Stimulated activated CD8-positive, alpha-beta memory T cell treated with anti-CD3 and anti-CD28 coated beads, Interleukin-12 subunit alpha, Interleukin-12 subunit beta, amount 100 ng/mL, for 24 hours (primary cell): ENCODE results near the gene USP47.

ENCODE experiments used
- DNase-seq: peaks from one replicate; pipeline ENCODE4 v3.0.0-alpha.2; 2020; ENCODE audit errors: extremely low read depth

The USP47 gene

DNA sequence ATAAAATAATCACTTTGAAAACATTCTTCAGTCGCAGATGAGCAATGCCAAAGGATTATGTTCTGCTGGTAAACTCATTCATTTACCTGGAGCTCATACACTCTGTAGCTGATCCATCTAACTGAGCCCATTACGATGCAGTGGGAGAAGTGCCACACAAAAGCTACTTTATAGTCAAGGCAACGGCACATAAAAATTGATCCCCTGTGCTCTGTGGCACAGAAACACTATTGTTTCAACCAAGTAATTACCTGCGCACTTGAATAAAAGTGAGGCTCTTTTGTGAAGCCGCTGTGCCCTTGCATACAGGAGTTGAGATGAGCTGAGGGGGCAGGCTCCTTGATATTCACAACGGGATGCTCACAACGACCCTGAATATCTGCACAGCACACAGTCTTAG is 159.4 kb downstream of the USP47 start:
- no peak for DNase-seq

DNA sequence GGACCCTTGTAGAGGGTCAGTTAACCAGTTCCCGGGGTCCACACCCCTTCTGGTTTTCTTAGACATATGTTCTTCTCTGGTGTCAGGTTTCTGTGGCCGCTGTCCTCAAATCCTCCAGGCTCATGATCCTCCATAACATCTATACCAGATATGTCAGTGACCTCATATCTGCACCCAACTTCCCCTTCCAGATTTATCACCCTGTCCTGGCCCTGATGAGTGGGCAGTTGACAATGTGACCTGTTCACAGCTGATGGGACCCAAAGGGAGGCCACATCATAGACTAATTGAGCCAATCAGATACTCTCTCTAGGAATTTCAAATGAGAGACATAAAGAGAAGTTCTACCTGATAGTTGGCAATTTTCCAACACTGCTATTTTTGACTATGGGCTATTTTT is 161.6 kb downstream of the USP47 start:
- DNase-seq: no peak

DNA sequence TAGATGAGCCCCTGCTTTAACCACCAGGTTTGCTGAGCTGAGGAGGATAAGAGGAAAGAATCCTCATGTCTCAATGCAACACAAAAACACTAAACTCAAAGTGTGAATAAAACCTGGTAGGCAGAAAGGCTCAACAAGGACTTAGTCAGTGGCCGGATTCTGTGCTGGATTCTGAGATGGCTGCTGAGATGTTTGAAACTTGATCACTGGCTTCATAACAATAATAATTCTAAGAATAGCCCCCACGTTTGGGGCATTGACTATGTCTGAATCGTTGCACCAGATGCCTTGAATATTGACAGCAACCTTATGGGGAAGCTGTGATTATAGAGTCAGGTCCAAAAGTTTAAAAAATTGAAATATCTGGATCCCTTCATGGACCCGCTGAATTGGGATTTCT is 162.0 kb downstream of the USP47 start:
- DNase-seq: no peak

DNA sequence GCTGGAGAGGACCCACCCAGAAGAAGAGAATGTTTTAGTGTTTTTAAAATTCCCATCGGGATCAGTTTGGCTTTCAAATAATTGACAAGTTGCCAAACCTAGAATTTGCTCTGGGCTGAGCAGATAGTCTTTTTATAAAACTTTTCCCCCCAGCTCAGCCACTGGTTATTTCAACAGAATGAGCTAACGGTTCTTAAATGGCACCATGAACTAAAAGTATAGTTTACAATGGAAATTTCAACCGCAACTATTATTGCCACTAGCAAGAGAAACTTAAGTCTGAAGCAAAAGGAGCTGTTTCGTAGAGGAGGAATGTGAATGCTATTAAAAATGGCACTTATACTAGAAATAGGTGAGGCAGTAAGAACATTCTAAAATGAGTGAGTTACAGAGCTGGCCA is 163.3 kb downstream of the USP47 start:
- no peak for DNase-seq

DNA sequence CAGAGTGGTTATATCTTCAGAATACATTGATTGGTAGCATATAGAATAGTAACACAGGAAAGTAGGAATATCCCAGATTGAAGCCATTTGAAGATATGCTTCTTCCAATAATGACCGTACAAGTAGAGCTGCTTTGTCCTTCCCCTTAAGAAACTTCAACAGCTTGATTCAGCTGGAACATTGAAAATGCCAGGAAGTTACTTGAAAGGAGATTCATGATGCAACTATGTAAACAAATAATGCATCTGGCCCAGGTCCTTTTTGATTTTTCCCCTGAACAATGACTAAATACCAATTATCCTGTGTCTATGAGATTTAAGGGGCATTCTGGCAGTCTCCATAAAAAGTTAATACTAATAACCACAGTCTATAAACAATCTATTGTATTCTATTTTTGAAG is 163.7 kb downstream of the USP47 start:
- no peak for DNase-seq

DNA sequence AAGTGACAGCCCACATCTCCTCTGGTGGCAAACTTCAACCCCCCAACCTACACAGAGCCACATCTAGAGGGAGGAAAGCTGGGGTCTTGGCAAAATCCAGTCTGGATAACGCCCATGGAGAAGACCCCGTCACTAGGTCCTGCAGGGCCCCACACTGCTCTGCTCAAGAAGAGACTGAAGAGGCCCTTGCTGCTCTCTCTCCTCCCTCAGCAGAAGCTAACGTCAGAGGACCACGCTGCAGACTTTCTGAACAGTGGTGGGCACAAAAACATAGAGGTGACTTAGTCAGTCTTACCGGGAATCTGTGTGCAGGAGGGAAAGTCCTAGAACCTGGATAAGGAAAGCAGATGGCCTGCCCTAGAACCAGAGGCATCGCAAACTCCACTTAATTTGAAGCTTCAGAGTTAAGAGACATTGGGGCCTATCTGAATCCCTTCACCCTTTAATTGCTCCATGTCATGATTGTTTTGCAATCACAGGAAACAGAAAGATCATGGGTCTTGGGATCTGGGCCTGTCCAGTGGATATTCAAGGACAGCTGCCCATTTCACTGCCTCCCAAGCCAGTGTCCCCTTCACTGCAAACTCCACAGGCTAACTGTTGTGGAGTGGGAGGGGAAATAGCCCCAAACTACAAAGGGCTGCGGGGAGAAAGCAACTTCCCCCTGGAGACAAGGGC is 164.9 kb downstream of the USP47 start:
- no peak for DNase-seq

DNA sequence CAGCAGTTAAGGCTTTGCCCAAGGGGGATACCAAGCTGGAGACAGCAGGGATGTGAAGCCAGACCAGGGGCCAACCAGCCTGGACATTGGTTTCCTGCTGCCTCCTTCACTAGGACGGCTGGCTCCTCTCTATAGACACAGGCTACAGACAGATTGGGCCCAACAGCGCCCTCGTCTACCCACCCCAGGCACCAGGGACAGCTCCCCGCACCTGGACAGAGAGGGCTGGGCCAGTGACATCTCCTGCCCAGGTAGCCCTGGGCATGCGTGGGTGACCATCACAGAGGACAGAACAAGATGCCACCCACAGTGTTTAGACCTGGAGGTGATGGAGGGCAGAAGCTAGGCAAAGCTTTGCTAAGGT is 165.4 kb downstream of the USP47 start:
- DNase-seq: no peak

DNA sequence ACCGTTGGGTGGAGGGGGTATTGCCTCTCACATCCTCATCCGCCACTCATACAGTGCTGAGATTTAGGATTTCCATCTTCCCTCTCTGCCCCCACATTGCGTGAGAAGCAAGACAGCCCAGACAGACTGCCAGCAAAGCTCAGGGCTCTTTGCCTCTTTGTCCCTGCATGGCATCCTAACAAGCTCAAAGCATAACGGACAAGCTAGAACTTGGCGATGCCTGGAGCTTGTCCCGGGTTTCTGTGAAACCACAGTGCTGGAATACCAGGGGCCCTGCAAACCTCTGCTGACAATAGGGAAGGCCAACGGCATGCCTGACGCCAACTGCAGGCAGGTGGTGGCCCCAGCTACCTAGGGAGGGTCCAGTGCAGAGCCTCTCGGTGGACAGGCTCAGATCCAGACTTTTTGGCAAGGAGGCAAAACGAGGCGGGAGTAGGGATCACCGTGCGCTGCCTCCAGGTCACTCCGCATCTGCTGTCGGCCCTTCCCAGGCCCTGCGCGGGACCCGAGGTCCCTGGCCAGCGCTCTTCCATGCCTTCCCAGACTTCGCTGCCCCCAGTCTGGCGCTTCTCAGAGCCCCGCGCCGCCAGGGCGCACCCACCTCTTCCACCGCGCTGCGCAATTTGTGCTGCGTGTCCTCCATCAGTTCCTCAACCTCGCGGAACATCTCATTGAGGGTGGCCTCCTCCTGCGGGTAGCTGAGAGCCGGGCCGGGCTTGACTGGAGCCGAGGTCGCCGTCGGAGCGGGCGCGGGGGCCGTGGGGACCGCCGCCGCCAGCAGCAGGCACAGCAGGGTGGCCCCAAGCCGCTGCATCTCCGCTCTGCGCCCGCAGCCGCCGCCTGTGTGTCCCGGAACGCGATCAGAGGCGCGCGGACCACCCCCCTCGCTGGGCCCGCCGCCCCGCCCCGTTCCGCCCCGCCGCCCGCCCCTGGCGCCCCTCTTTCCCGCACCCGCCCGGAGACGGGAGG is 166.3 kb downstream of the USP47 start, which contains the start of gene DKK3:
DKK3 (minus strand) TSS at position 858 of the 969 bp plus-strand sequence; CDS start at position 814, 44 bp downstream.
- no peak for DNase-seq
